GM19467 (cell line): ENCODE data around the gene HPS5.
"Not testable (repeated sequence)": the region's sequence is repeated elsewhere in the genome, so short reads cannot be mapped to it uniquely, and the experiment has no call there.

Experiments
- ATAC-seq: cut with Tn5 transposase; IDR thresholded peaks from one replicate; pipeline ENCODE4 v1.9.1; 2021; ENCODE audit warnings: mild to moderate bottlenecking, moderate library complexity; ENCODE audit not compliant: unreplicated experiment

The HPS5 gene, protein sequence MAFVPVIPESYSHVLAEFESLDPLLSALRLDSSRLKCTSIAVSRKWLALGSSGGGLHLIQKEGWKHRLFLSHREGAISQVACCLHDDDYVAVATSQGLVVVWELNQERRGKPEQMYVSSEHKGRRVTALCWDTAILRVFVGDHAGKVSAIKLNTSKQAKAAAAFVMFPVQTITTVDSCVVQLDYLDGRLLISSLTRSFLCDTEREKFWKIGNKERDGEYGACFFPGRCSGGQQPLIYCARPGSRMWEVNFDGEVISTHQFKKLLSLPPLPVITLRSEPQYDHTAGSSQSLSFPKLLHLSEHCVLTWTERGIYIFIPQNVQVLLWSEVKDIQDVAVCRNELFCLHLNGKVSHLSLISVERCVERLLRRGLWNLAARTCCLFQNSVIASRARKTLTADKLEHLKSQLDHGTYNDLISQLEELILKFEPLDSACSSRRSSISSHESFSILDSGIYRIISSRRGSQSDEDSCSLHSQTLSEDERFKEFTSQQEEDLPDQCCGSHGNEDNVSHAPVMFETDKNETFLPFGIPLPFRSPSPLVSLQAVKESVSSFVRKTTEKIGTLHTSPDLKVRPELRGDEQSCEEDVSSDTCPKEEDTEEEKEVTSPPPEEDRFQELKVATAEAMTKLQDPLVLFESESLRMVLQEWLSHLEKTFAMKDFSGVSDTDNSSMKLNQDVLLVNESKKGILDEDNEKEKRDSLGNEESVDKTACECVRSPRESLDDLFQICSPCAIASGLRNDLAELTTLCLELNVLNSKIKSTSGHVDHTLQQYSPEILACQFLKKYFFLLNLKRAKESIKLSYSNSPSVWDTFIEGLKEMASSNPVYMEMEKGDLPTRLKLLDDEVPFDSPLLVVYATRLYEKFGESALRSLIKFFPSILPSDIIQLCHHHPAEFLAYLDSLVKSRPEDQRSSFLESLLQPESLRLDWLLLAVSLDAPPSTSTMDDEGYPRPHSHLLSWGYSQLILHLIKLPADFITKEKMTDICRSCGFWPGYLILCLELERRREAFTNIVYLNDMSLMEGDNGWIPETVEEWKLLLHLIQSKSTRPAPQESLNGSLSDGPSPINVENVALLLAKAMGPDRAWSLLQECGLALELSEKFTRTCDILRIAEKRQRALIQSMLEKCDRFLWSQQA

DNA sequence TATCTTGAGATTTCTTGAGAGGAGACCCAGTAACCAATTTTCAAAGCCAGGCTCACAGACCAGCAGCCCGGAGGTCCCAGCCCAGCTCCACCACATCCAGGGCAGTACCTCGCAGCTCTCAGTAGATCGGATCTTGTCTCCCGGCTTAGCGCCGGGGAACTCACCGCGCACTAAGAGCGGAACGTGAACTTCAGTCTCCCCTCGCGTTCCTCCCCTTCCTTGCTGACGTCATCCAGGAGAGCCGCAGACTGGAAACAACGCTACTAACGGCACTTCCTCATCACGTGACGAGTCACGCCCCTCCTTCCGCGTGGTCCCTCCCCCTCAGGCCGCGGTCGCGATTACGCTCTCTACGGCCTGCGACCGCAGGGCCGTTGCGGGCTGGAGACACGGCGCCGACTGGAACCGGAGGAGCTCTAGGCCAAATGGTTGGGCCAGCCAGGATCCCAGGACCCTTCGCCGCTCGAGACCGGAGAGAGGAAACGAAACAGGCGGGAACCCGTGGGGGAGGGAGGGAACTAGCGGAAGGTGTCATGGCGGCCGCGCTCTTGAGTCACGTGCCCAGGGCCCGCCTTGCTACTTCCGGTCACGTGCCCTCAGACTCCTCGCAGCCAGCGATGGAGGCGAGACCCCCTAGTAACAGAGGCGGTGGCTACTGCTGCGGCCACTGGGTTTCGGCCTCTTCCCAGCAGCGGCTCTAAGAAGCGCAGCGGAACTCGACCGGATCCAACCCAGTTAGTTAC is at the start of gene HPS5, which contains the start of gene GTF2H1:
Gene HPS5 (minus strand): TSS at position 172 of the 743 bp plus-strand sequence. CDS start 4,282 bp downstream, outside the sequence.
Gene GTF2H1 (plus strand): TSS at position 599 of the 743 bp plus-strand sequence. CDS start 10,508 bp downstream, outside the sequence.
- peak; percentile 81 for ATAC-seq

DNA sequence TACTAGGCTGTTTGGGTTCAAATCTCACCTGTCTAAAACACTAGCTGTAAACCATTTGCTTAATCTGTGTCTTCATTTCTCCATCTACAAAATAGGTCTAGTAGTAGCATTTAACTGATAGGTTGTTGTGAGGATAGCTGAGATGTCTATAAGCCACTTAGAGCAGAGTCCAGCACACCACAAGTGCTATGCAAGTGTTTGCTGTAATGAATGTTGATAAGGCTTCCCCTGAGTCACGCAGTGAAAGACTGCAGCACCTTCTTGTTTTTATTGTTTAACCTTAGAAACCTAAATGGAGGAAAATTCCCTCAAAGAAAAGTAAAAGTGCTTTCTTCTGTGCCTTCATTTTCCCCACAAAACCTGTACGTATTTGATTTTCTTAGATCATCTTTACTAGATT is 49.3 kb upstream of the HPS5 start:
- no peak for ATAC-seq

DNA sequence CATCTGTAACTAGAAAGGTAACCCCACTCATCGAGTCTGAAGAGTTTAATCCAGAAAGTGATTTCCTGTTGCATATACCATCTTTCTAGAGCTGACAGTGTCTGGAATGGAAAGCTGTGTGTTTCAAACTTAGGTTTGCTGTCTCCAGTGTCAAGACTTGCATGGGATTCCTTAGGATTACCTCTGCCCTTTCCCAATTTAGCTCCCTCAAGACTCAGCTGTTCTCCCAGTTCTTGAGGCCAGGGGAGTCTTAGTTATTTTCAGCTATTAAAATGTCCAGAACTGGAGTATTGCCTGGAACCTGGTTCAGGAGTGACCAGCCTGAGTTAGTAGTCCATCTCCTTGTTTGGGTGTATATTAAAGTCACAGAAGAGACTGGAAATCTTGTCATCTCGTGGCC is 47.5 kb upstream of the HPS5 start:
- no peak for ATAC-seq

DNA sequence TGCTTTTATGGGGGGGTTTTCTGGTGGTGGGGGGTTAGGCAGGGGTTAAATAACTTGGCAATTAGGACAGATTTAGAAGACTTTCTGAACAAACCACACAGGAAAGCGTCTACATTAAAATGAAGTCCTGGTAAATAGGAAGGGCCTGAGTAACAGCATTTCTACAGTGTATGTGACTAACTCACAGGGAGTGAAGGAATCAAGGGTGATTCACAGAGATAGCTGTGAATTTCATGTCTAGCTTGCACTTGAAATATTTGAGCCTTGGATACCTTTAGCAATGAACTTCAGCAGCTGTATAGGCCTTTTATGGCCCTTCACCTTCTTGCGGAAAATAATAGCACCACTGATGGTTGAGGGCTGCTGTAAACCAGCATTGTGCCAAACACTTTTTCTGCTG is 46.3 kb upstream of the HPS5 start:
- ATAC-seq, result no peak

DNA sequence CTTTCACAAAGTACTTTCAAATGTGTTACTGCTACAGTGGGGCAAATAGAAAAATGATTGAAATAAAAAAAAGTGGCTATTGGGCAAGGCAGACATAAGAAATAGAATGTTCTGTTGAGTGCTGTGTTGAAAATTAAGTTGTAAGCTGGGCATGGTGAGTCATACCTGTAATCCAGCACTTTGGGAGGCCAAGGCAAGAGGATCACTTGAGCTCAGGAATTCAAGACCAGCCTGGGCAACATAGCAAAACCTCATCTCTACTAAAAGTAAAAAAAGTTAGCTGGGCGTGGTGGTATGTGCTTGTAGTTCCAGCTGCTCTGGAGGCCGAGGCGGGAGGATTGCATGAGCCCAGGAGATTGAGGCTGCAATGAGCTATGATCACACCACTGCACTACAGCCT is 45.5 kb upstream of the HPS5 start:
- no peak for ATAC-seq

DNA sequence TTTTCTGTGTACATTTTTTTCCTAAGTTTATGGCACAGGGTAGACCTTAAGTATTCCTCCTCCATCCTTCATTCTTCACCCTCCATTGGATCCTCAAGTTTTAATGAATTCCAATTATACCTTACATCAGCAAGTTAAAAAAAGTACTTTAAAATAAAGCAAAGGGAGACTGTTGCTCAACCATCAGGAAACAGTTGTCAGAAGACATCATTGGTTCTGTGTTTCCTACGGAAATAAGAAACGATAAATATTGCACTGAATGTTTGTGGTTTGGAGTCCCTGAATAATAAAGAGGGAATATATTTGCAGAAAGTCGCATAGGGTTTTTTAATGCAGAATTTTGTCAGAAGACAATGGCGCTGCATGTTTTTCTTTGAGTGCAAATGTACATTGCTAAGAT is 44.3 kb upstream of the HPS5 start:
- ATAC-seq, result no peak

DNA sequence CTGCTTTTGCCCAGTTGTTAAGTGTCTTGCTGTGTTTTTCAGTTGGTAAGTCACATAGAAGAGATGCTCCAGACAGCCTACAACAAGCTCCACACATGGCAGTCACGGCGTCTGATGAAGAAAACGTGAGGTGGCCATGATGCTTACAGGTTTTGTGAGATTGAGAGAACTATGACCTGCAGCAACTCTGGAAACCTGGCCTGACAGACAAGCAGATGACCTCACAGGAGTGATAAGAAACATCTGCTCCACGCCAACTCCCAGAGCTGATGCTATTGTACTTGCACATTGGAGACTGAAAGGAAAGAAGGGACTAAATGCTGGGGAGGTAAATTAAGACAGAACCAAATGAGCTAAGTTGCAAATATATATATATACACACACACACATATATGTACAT is 43.8 kb upstream of the HPS5 start:
- ATAC-seq, result no peak

DNA sequence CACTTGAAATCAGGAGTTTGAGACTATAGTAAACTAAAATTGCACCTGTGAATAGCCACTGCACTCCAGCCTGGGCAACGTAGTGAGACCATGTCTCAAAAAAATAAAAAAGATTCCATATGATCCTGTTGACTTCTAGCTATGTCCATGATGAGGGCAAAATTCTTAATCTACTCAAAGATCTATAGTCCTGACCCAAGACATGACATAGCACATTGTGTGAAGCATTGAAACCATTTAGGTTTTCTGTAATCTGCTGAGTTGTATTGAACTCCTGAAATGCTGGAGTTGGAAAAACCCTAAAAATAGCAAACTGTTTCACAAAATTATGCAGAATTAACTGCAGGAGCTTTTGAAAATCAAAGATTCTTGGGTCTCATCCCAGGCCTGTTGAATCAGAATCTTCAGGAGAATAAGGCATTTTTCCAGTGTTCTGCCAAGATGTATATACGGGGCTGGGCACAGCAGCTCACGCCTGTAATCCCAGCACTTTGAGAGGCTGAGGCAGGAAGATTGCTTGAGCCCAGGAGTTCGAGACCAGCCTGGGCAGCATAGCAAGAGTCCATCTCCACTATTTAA is 42.6 kb upstream of the HPS5 start:
- ATAC-seq, result no peak

DNA sequence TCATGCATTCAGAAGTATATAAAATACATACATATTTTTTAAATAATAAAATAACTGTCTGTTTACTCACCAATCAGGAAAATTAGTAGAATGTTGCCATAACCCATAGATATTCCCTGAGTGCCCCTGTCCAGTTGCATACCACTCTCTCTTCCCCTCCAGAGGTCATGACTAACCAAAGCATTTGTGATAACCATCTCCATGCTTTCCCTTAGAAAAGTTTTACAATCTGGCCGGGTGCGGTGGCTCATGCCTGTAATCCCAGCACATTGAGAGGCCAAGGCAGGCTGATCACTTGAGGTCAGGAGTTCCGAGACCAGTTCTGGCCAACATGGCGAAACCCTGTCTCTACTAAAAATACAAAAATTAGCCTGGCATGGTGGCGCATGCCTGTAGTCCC is 39.2 kb upstream of the HPS5 start:
- no peak for ATAC-seq

DNA sequence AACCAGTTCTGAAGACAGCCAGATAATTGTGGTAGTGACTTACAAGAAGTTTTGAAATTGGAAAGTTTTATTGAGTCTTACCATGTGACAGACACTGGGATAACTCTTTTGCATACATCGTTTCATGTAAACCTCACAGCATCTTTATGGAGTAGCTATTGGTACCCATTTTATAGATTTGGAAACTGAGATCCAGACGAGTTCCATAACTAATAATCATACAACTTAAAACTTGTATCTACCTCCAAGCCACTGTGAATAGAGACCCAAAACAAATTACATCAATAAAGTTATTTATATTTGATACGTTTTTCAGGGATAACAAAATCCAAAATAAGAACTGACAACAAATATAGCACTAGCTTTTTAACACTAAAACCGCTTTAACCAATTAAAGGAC is 36.7 kb upstream of the HPS5 start:
- no peak for ATAC-seq

DNA sequence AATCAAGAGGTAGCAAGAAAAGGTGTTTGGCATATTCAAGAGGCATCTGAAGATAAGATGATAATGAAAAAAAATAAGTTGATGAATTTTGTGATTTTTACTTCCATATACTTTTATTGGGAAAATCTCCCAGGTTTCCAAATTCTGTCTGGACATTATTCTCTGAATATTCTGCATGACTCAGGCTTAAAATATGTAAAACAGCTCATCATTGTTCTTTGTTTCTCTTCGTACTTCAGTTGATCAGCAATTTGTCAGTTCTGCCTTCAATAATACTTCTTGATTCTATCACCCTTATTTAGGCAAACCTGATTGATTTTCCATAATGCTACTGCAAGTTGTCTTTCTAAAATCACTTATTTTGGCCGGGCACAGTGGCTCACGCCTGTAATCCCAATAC is 30.6 kb upstream of the HPS5 start:
- ATAC-seq, result no peak

DNA sequence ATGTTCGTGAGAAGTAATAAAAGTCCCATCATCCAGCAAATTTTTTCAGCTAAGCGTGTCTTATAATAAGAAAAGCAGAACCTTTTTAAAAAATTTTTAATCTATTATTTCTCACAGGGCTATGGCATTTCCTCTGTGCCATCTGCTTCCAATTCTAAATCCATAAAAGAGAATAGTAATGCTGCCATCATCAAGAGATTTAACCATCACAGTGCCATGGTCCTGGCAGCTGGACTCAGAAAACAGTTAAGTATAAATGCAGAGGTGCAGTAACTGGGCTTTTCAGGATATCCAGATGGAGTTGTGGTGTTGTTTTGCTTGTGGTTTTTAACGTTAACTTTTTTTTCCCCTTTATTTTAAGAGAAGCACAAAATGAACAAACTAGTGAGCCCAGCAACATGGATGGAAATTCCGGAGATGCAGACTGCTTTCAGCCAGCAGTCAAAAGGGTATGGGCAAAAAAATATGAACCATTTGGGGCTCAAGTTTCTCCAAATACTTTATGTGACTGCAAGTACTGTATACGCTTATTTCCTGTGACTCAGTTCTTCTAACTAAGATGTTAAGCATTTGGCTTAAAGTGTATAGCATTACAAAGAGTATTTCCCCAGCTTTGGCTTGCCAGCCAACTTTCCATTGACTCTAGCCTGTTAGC is 25.7 kb upstream of the HPS5 start:
- no peak for ATAC-seq

DNA sequence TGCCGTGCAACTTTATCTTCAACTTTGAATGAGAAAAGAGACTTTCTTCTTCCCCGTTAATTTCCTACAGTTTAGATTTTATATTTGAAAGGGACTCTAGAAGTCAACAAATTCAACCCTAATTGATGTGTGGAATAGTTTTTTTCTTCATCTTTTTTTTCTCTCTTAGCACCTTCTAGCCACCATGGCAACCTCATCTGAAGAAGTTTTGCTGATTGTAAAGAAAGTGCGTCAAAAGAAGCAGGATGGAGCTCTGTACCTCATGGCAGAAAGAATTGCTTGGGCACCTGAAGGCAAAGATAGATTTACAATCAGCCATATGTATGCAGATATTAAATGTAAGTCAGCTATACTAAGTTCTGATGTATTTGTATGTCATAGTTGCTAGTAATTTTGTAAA is 11.0 kb upstream of the HPS5 start:
- ATAC-seq, result no peak

DNA sequence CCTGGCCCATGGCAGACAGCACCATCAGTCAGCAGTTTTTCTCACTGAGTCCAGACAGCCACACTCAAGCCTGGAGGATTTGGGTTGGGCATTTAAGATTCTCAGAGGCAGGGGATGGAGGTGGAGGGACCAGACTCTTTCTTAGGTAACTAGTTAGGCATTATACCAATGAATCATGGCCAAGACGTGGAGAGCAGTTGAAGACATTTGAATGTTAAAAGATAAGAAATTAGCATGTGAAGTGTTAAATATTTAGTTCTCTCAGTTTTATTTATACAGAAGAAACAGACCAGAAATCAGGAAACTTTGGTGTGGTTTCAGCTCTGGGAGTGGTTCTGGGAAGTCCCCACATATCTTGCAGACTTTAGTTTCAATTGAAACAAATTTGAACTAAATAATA is 10.4 kb upstream of the HPS5 start:
- no peak for ATAC-seq

DNA sequence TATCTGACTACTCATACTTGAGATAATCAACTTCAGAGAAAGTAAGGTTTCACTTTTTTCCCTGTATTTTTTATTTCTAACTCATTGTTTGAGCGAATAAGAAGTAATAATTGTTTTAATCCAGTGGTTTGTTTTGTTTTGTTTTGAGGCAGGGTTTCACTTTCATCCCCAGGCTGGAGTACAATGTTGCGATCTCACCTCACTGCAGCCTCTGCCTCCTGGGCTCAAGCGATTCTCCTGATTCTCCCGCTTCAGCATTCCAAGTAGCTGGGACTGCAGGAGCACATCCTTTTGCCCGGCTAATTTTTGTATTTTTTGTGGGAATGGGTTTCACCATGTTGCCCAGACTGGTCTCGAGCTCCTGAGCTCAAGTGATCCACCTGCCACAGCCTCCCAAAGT is 9.0 kb upstream of the HPS5 start:
- ATAC-seq, result no peak

DNA sequence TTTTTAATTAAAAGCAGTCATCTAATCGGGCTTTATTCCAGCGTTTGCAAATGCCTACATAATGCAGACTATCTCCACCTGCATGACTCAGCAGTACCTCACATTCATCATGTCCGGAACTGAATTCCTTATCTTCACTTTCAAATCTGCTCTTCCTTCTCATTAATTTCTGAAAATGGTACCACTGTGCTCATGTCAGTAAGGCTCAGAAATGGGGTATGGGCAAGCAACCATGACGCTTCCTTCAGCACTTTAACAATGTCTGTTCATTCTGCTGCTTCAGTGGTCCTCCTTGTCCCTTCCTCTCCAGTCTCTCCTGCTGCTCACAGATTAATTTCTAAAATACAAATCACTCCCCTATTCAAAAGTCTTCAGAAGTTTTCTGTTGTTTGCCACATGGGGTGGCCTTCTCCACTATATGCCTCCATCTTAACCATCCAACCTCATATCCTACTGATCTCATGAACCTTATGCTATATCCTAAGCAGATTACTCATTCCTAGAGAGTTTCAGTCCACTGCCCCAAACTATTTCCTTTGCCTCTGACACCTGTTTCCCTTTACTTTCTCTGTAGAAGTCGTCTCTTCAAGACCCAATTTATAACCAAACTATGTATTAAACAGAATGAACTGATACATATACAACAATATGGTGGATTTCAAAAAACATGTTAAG is 7.4 kb upstream of the HPS5 start:
- peak; percentile 51 for ATAC-seq

DNA sequence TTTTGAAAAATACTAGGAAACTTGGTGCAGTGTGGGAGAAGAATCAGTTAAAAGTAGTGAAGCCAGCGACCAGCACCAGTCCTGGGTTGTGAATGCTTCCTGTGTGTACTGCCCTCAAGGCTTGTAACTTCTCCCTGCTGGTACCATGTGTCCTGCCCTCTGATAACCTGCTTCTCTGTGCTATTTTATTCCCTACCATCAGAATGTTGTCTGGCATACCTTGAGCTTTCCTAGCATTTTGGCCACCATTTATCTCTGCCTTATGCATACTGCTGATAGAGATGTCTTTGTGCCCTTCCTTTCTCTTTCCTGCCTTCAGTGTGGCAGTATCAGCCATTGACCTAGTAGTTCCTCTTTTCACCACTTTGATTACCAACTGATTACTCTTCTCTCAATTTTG is 2.4 kb upstream of the HPS5 start:
- ATAC-seq, result no peak

DNA sequence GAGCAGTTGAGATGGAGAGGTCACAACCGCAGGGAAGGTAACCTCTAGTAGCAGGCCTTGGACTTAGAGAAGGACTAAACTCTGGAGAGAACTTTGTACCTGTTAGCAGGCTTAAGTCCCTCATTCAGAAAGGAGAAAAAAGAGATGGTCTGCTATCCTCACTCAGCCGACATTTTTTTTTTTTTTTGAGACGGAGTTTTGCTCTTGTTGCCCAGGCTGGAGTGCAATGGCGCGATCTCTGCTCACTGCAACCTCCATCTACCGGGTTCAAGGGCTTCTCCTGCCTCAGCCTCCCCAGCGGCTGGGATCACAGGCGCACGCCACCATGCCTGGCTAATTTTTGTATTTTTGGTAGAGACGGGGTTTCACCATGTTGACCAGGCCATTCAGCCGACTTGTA is 1.9 kb upstream of the HPS5 start:
- not testable (repeated sequence) for ATAC-seq

DNA sequence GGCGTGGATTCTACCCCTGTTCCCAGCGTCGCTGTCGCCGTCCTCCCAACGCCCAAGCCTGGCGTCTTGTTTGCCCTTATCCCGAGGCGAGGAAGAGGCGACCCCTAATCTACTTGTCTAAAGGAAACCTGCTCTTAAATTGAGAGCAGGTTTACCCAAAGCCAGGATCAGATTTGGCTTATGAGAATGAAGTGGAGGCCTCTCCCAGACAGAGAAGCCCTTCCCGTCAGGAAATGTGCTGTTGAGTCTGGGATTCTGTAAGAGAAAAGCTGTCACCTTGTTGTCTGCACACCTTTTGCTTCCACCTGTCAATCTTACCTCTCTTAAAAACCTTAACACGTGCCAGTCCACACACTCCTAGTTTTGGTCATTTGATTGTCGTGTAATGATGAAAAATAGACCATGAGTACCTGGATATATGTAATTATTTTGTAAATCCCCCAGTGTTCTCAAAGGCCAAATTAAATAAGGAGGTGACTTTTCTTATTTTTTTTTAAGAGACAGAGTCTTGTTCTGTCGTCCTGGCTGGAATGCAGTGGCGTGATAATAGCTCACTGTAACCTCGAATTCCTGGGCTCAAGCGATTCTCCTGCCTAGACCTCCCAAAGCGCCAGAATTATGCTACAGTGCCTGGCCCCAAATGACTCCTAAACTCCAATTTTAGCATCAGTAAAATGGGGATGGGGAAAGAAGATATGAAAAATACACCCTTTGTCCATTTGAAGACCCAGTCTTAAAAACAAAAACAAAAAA is 1.1 kb upstream of the HPS5 start:
- ATAC-seq, result no peak
